PC-9 (cell line): ENCODE data around the gene BUB1.
"Not testable (repeated sequence)": the region's sequence is repeated elsewhere in the genome, so short reads cannot be mapped to it uniquely, and the experiment has no call there.

ENCODE experiments used
- EZH2 ChIP-seq: fragments of 200-600 bp; sonication (generic); IDR thresholded peaks from 2 replicates; pipeline ENCODE4 v1.8.0; 2017; ENCODE audit warnings: antibody characterized with exemption, low read depth
- TF ChIP-seq, protein P1 (sequence below): fragments of 200-600 bp; sonication (generic); conservative IDR thresholded peaks from 2 replicates; pipeline ENCODE4 v1.6.1; 2017; ENCODE audit warnings: mixed run types, antibody characterized with exemption, mild to moderate bottlenecking, moderate library complexity

DNA sequence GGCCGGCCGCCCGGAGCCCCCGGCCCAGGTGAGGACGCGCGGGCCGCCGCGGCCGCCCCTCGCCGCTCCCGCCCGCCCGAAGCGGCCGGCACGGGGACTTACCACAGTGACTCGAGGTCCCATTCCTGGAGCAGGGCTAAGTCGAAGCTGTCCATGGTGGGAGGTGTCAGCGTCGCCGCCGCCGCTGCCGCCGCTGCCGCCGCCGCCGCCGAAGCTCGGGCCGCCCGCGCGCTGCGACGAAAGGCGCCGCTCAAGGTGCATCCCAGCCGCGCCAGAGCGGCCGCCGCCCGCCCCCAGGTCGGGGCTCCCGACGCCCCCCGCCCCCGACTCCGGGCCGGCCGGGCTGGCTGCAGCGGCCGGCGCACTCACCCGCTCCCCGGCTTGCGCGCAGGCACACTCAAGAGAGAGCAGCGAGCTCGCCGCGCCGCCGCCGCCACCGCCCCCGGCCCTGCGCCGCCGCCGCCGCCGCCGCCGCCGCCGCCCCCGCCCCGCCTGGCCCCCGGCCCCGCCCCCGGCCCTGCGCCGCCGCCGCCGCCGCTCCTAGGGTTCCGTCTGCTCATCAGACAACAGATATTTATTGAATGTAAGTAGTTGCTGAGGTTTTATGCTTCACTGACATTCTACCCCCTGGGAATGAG is 67.1 kb downstream of the BUB1 start:
- TF ChIP-seq, protein P1, sequence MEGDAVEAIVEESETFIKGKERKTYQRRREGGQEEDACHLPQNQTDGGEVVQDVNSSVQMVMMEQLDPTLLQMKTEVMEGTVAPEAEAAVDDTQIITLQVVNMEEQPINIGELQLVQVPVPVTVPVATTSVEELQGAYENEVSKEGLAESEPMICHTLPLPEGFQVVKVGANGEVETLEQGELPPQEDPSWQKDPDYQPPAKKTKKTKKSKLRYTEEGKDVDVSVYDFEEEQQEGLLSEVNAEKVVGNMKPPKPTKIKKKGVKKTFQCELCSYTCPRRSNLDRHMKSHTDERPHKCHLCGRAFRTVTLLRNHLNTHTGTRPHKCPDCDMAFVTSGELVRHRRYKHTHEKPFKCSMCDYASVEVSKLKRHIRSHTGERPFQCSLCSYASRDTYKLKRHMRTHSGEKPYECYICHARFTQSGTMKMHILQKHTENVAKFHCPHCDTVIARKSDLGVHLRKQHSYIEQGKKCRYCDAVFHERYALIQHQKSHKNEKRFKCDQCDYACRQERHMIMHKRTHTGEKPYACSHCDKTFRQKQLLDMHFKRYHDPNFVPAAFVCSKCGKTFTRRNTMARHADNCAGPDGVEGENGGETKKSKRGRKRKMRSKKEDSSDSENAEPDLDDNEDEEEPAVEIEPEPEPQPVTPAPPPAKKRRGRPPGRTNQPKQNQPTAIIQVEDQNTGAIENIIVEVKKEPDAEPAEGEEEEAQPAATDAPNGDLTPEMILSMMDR: not testable (repeated sequence)
- TF ChIP-seq EZH2: not testable (repeated sequence)
